Measurements from ENCODE around the gene MEAK7.
A peak's percentile ranks its signal among the peaks of the same experiment; 100 is the strongest.

Gene MEAK7

GRCh38 chr16:84504420-84505248 is at the start of gene MEAK7:
MEAK7 (minus strand) TSS chr16:84504659; CDS start chr16:84498086, 6,573 bp downstream.
- Mint-ChIP-seq H3K4me1 (ENCODE audit: low read depth) (peaks cover 49% of the 10 kb centered on the region), H3K27me3 (no peaks in the 10 kb centered on the region), H3K27ac (peak within 1 kb of the TSS; percentile 90), H3K4me3 (peak within 1 kb of the TSS; percentile 86), H3K9me3 (no peaks in the 10 kb centered on the region), H3K36me3 (ENCODE audit: low read depth) (peaks cover 2% of the 10 kb centered on the region)
- DNase-seq = peak; percentile 98

- peak; percentile 65 for DNase-seq
- Mint-ChIP-seq H3K4me3 (peak overlapping the region; percentile 81), H3K36me3 (ENCODE audit: low read depth) (peaks cover 17% of the 10 kb centered on the region), H3K4me1 (ENCODE audit: low read depth) (peaks cover 58% of the 10 kb centered on the region), H3K27me3 (no peaks in the 10 kb centered on the region), H3K27ac (peak overlapping the region; percentile 91), H3K9me3 (no peaks in the 10 kb centered on the region)
These were observed 49.5 kb upstream of the MEAK7 start for GRCh38 chr16:84553873-84554399.

DNA sequence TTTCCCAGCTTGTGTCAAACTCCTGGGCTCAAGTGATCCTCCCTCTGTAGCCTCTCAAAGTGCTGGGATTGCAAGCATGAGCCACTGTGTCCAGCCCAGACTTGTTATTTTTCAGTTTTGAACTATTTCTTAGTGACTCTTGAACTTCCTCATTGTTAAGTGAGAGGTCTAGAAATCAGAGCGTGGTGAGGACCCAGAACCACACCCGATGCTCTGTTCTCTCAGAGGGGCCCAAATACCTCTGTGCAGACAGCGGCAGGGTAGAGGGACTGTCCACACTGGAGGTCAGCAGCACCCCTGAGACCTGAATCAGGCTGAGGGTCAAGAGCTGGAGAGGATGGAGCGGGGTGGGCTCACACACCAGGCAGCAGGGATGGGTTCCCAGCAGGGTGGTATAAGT is 47.7 kb upstream of the MEAK7 start:
- Mint-ChIP-seq H3K36me3 (ENCODE audit: low read depth) (peaks cover 21% of the 10 kb centered on the region), H3K9me3 (no peaks in the 10 kb centered on the region), H3K27me3 (no peaks in the 10 kb centered on the region), H3K4me3 (peak overlapping the region; percentile 81), H3K4me1 (ENCODE audit: low read depth) (peaks cover 69% of the 10 kb centered on the region), H3K27ac (peak overlapping the region; percentile 95)
- peak; percentile 45 for DNase-seq

GRCh38 chr16:84550096-84550495 is 45.6 kb upstream of the MEAK7 start:
- Mint-ChIP-seq H3K27ac (peak overlapping the region; percentile 98), H3K4me1 (ENCODE audit: low read depth) (peaks cover 72% of the 10 kb centered on the region), H3K36me3 (ENCODE audit: low read depth) (peaks cover 30% of the 10 kb centered on the region), H3K9me3 (no peaks in the 10 kb centered on the region), H3K27me3 (no peaks in the 10 kb centered on the region), H3K4me3 (peak overlapping the region; percentile 85)
- peak; percentile 46 for DNase-seq

- Mint-ChIP-seq H3K4me1 (ENCODE audit: low read depth) (peaks cover 72% of the 10 kb centered on the region), H3K9me3 (no peaks in the 10 kb centered on the region), H3K36me3 (ENCODE audit: low read depth) (peaks cover 30% of the 10 kb centered on the region), H3K27ac (peak overlapping the region; percentile 98), H3K27me3 (no peaks in the 10 kb centered on the region), H3K4me3 (peak overlapping the region; percentile 85)
- DNase-seq = peak; percentile 79
These were observed 44.7 kb upstream of the MEAK7 start for GRCh38 chr16:84548971-84549844.

DNA sequence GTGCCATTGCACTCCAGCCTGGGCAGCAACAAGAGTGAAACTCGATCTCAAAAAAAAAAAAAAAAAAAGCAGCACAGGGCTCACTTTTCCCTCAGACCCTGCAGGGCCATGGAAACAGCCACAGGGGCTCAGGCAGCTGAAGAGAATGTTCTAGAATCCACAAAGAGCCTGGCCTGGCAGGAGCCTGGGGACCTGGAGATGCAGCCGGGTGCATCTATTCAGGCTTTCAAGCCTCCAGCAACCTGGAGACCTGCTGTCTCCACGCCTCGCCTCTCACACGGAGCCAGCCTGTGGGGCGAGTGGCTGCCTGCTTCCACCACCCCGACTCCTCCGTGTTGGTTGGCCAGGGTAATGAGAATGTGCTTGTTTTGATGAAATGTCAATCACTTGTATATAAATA is 44.0 kb upstream of the MEAK7 start:
- peaks cover 30% of the 10 kb centered on the region for H3K36me3 Mint-ChIP-seq (ENCODE audit: low read depth)
- peak overlapping the region; percentile 85 for H3K4me3 Mint-ChIP-seq
- H3K27ac Mint-ChIP-seq = peak overlapping the region; percentile 98
- DNase-seq = peak; percentile 63
- peaks cover 72% of the 10 kb centered on the region for H3K4me1 Mint-ChIP-seq (ENCODE audit: low read depth)
- H3K27me3 Mint-ChIP-seq = no peaks in the 10 kb centered on the region
- no peaks in the 10 kb centered on the region for H3K9me3 Mint-ChIP-seq

- DNase-seq = peak; percentile 60
- peak overlapping the region; percentile 85 for H3K4me3 Mint-ChIP-seq
- H3K9me3 Mint-ChIP-seq = no peaks in the 10 kb centered on the region
- H3K4me1 Mint-ChIP-seq (ENCODE audit: low read depth) = peaks cover 70% of the 10 kb centered on the region
- H3K27me3 Mint-ChIP-seq = no peaks in the 10 kb centered on the region
- H3K36me3 Mint-ChIP-seq (ENCODE audit: low read depth) = peaks cover 27% of the 10 kb centered on the region
- H3K27ac Mint-ChIP-seq = peak overlapping the region; percentile 98
These were observed 43.1 kb upstream of the MEAK7 start for GRCh38 chr16:84547546-84548061.

- H3K4me3 Mint-ChIP-seq = peak overlapping the region; percentile 85
These were observed 42.4 kb upstream of the MEAK7 start for GRCh38 chr16:84546669-84547545.

DNA sequence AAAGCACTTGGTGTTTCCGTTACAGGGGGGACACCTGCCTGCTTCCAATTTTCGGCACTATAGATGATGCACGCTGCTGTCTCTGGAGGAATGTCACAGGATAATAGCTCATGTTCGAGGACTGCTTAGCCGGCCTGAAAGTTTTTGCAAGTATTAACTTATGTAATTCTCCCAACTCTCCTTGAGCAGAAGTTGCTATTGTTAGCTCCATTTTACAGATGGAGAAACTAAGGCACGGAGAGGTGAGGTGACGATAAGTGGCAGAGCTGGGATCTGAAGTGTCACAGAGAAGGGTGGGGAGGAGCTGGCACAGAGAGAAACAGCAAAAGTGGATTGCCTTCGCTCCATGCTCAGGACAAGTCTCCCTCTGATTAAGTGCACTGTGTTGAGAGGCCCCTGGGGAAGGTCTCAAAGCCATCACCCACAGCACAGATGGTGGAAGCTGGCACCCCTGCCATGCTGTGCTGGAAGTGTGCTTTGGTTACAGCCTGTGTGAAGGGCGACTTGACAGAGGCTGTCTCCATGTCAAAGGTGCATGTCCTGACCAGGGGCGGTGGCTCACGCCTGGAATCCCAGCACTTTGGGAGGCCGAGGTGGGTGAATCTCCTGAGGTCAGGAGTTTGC is 40.8 kb upstream of the MEAK7 start:
- Mint-ChIP-seq H3K4me1 (ENCODE audit: low read depth) (peaks cover 58% of the 10 kb centered on the region), H3K36me3 (ENCODE audit: low read depth) (peaks cover 19% of the 10 kb centered on the region), H3K4me3 (no peak overlapping the region), H3K9me3 (no peaks in the 10 kb centered on the region), H3K27me3 (no peaks in the 10 kb centered on the region), H3K27ac (peak overlapping the region; percentile 33)
- no peak for DNase-seq

More at GRCh38 chr16:84546669-84547545, 42.4 kb upstream of the MEAK7 start:
- DNase-seq = no peak
- Mint-ChIP-seq H3K36me3 (ENCODE audit: low read depth) (peaks cover 21% of the 10 kb centered on the region), H3K27ac (peak overlapping the region; percentile 98), H3K27me3 (no peaks in the 10 kb centered on the region), H3K4me1 (ENCODE audit: low read depth) (peaks cover 64% of the 10 kb centered on the region), H3K9me3 (no peaks in the 10 kb centered on the region)

DNA sequence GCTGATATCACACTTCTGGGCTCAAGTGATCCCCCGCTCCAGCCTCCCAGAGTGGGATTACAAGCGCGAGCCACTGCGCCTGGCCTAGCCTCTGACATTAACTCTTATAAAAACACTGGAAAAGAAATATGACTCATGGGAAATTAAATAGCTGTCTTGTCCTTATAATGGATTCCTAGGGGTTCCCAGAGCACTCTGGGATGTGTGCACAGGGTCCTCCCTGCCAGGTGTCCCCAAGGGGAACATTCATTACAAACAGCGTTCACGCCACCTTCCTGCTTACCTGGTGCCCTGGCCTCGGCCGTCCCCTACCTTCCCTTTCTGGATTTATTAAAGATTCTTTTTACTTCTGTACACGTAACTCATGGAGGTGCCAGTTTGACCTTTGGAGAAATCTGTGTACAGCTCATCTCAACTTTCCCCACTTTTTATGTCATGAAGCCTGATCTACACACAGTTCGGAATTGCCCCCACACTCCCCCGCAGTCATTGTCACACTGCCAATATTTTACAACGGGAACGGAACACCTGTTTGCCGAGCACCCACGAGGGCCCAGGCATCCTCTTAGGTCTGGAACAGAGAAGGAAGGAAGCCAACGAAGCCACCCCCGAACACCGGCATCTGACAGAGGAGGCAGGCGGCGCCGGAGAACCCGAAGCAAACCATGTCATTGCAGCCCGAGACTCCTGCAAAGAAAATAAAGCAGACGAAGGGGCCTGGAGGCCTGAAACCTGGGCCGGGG is 39.7 kb upstream of the MEAK7 start:
- H3K27ac Mint-ChIP-seq = peak overlapping the region; percentile 84
- peaks cover 16% of the 10 kb centered on the region for H3K36me3 Mint-ChIP-seq (ENCODE audit: low read depth)
- no peaks in the 10 kb centered on the region for H3K27me3 Mint-ChIP-seq
- no peaks in the 10 kb centered on the region for H3K9me3 Mint-ChIP-seq
- peak overlapping the region; percentile 38 for H3K4me3 Mint-ChIP-seq
- H3K4me1 Mint-ChIP-seq (ENCODE audit: low read depth) = peaks cover 48% of the 10 kb centered on the region
- DNase-seq = peak; percentile 55

GRCh38 chr16:84543253-84543652 is 38.8 kb upstream of the MEAK7 start:
- H3K27ac Mint-ChIP-seq = no peak overlapping the region
- no peak for DNase-seq
- peaks cover 12% of the 10 kb centered on the region for H3K36me3 Mint-ChIP-seq (ENCODE audit: low read depth)
- H3K4me3 Mint-ChIP-seq = no peak overlapping the region
- H3K27me3 Mint-ChIP-seq = no peaks in the 10 kb centered on the region
- peaks cover 44% of the 10 kb centered on the region for H3K4me1 Mint-ChIP-seq (ENCODE audit: low read depth)
- H3K9me3 Mint-ChIP-seq = no peaks in the 10 kb centered on the region

GRCh38 chr16:84541999-84542817 is 37.7 kb upstream of the MEAK7 start:
- H3K9me3 Mint-ChIP-seq = no peaks in the 10 kb centered on the region
- no peaks in the 10 kb centered on the region for H3K27me3 Mint-ChIP-seq
- H3K27ac Mint-ChIP-seq = no peak overlapping the region
- no peak for DNase-seq
- peaks cover 11% of the 10 kb centered on the region for H3K36me3 Mint-ChIP-seq (ENCODE audit: low read depth)
- peaks cover 38% of the 10 kb centered on the region for H3K4me1 Mint-ChIP-seq (ENCODE audit: low read depth)
- no peak overlapping the region for H3K4me3 Mint-ChIP-seq

Data from activated T-cell treated with anti-CD3 and anti-CD28 coated beads, Interleukin-2, amount 50 U/mL, for 24 hours (primary cell).